Measurements from ENCODE around the gene KCNH1. TPM values are rescaled to one million over a fixed set of nuclear protein-coding genes. Genes with fewer than 3 reads are reported as not detected.

KCNH1 gene
- total RNA-seq, 6 experiments from 2014 or later: 0.90 to 1.8 (median 1.5) TPM

GRCh38 chr1:210915890-210916507 is 217.9 kb downstream of the KCNH1 start:
- H3K27ac Mint-ChIP-seq: no peak overlapping the region
- no peak for DNase-seq
- H3K4me3 Mint-ChIP-seq: no peak overlapping the region
- H3K4me1 Mint-ChIP-seq (ENCODE audit: low read depth): no peaks in the 10 kb centered on the region; the same call in 1 of the 2 replicates
- no peaks in the 10 kb centered on the region; the same call in none of the 2 replicates for H3K27me3 Mint-ChIP-seq (ENCODE audit: insufficient read depth)
- no peaks in the 10 kb centered on the region for H3K36me3 Mint-ChIP-seq (ENCODE audit: low read depth)
- no peak for TF ChIP-seq CTCF (IDR thresholded peaks at IDR 0.05)
- no peaks in the 10 kb centered on the region for H3K9me3 Mint-ChIP-seq

- no peaks in the 10 kb centered on the region; the same call in 1 of the 2 replicates for H3K4me1 Mint-ChIP-seq (ENCODE audit: low read depth)
- no peaks in the 10 kb centered on the region for H3K9me3 Mint-ChIP-seq
- DNase-seq: no peak
- H3K4me3 Mint-ChIP-seq: no peak overlapping the region
- H3K36me3 Mint-ChIP-seq (ENCODE audit: low read depth): no peaks in the 10 kb centered on the region
- TF ChIP-seq CTCF (IDR thresholded peaks at IDR 0.05): no peak
- peaks cover 8% of the 10 kb centered on the region; the same call in 1 of the 2 replicates for H3K27me3 Mint-ChIP-seq (ENCODE audit: insufficient read depth)
- H3K27ac Mint-ChIP-seq: no peak overlapping the region
Observed at GRCh38 chr1:210912752-210913151, 221.2 kb downstream of the KCNH1 start.

- peaks cover 12% of the 10 kb centered on the region for H3K27me3 Mint-ChIP-seq (ENCODE audit: insufficient read depth)
- H3K4me3 Mint-ChIP-seq: no peak overlapping the region
- H3K9me3 Mint-ChIP-seq: no peaks in the 10 kb centered on the region
- no peak overlapping the region for H3K27ac Mint-ChIP-seq
- DNase-seq: no peak
- no peaks in the 10 kb centered on the region for H3K36me3 Mint-ChIP-seq (ENCODE audit: low read depth)
- no peak for TF ChIP-seq CTCF (IDR thresholded peaks at IDR 0.05)
- H3K4me1 Mint-ChIP-seq (ENCODE audit: low read depth): peaks cover 5% of the 10 kb centered on the region; the same call in 1 of the 2 replicates
Observed at GRCh38 chr1:210910020-210910575, 223.8 kb downstream of the KCNH1 start.

GRCh38 chr1:210908791-210909190 is 225.2 kb downstream of the KCNH1 start:
- DNase-seq: no peak
- no peak overlapping the region for H3K27ac Mint-ChIP-seq
- H3K9me3 Mint-ChIP-seq: no peaks in the 10 kb centered on the region
- H3K4me3 Mint-ChIP-seq: no peak overlapping the region
- H3K36me3 Mint-ChIP-seq (ENCODE audit: low read depth): no peaks in the 10 kb centered on the region
- H3K4me1 Mint-ChIP-seq (ENCODE audit: low read depth): peaks cover 5% of the 10 kb centered on the region; the same call in 1 of the 2 replicates
- peaks cover 16% of the 10 kb centered on the region for H3K27me3 Mint-ChIP-seq (ENCODE audit: insufficient read depth)
- no peak for TF ChIP-seq CTCF (IDR thresholded peaks at IDR 0.05)

- no peak for DNase-seq
- TF ChIP-seq CTCF (IDR thresholded peaks at IDR 0.05): no peak
- Mint-ChIP-seq H3K36me3 (ENCODE audit: low read depth) (no peaks in the 10 kb centered on the region), H3K4me3 (no peak overlapping the region), H3K9me3 (no peaks in the 10 kb centered on the region), H3K27me3 (ENCODE audit: insufficient read depth) (peaks cover 16% of the 10 kb centered on the region), H3K27ac (no peak overlapping the region), H3K4me1 (ENCODE audit: low read depth) (peaks cover 5% of the 10 kb centered on the region; the same call in 1 of the 2 replicates)
Observed at GRCh38 chr1:210908257-210908656, 225.7 kb downstream of the KCNH1 start.

Data from HFFc6 (cell line).